CD4-positive, alpha-beta memory T cell (primary cell): ENCODE measurements around the gene MED22. TPM values are rescaled to one million over a fixed set of nuclear protein-coding genes. Genes with fewer than 3 reads are reported as not detected.

ENCODE experiments used
- CTCF ChIA-PET: fragments of 350-600 bp; sonication (Branson Sonifier 250); formaldehyde crosslinking; loops from one replicate; lab custom pipeline; 2021; ENCODE audit warnings: inconsistent platforms; ENCODE audit not compliant: partially characterized antibody; lab: Charles Lee
- POLR2A ChIA-PET: fragments of 350-600 bp; sonication (Branson Sonifier 250); formaldehyde crosslinking; loops from one replicate; lab custom pipeline; 2021; ENCODE audit not compliant: partially characterized antibody; lab: Charles Lee
- DNase-seq, 5 donors: peaks; one replicate each; pipeline versions ENCODE4 v3.0.0 to v3.0.0-alpha.2; 2020 to 2022; ENCODE audit warnings: mixed read lengths in 1 of 5
- H3K27ac ChIP-seq: one replicate; pipeline ENCODE4 v1.7.0; 2013; ENCODE audit warnings: low read depth, low read length
- H3K27me3 ChIP-seq: 2 replicates; pipeline ENCODE4 v1.7.0; 2013; ENCODE audit warnings: mild to moderate bottlenecking, low read length, moderate library complexity; ENCODE audit not compliant: insufficient read depth
- H3K36me3 ChIP-seq: 2 replicates; pipeline ENCODE4 v1.7.0; 2013; ENCODE audit warnings: mild to moderate bottlenecking, low read length, moderate library complexity; ENCODE audit not compliant: insufficient read depth
- H3K4me1 ChIP-seq: 2 replicates; pipeline ENCODE4 v1.7.0; 2013; ENCODE audit warnings: mild to moderate bottlenecking, low read length, moderate library complexity; ENCODE audit not compliant: insufficient read depth
- H3K4me3 ChIP-seq, 2 donors: one replicate each; pipeline ENCODE4 v1.7.0; 2013; ENCODE audit warnings: low read length in 2 of 2, mild to moderate bottlenecking in 1 of 2
- H3K9me3 ChIP-seq, 2 donors: one replicate each; pipeline ENCODE4 v1.7.0; 2013; ENCODE audit warnings: low read length in 2 of 2, control low read depth in 1 of 2; ENCODE audit not compliant: control insufficient read depth in 1 of 2
- H3K27ac Mint-ChIP-seq, 7 donors: one replicate each; pipeline ENCODE4 v1.8.0; 2020 to 2021; ENCODE audit warnings: mixed read lengths in 7 of 7, mild to moderate bottlenecking in 6 of 7, inconsistent platforms in 3 of 7, moderate library complexity in 3 of 7
- H3K27me3 Mint-ChIP-seq, 2 donors: one replicate each; pipeline ENCODE4 v1.8.0; 2020 to 2021; ENCODE audit warnings: mixed read lengths in 2 of 2
- H3K36me3 Mint-ChIP-seq, 2 donors: one replicate each; pipeline ENCODE4 v1.8.0; 2020 to 2021; ENCODE audit warnings: mixed read lengths in 2 of 2, inconsistent platforms in 1 of 2, mild to moderate bottlenecking in 1 of 2
- H3K4me1 Mint-ChIP-seq, 4 donors: one replicate each; pipeline ENCODE4 v1.8.0; 2020 to 2021; ENCODE audit warnings: mixed read lengths in 4 of 4, mild to moderate bottlenecking in 1 of 4
- H3K4me3 Mint-ChIP-seq, 8 donors: one replicate each; pipeline ENCODE4 v1.8.0; 2020 to 2021; ENCODE audit warnings: mixed read lengths in 8 of 8, mild to moderate bottlenecking in 7 of 8, moderate library complexity in 6 of 8, inconsistent platforms in 3 of 8
- H3K9me3 Mint-ChIP-seq, 8 donors: one replicate each; pipeline ENCODE4 v1.8.0; 2020 to 2021; ENCODE audit warnings: mixed read lengths in 8 of 8, mild to moderate bottlenecking in 5 of 8, inconsistent platforms in 3 of 8, moderate library complexity in 1 of 8
- intact Hi-C: fragments of 100-400 bp; cut with micrococcal nuclease; formaldehyde crosslinking; loops from one replicate; pipeline ENCODE4 v1.15.1; 2023
- polyA plus RNA-seq, 2 donors: library from polyadenylated mRNA; unstranded; fragments of 300-500 nt; fragmentation: Illumina TruSeq; gene quantifications; one replicate each; pipeline ENCODE4 v1.2.3, GENCODE V29; 2021
- total RNA-seq, 2 experiments: library from RNA; stranded (reverse); gene quantifications; one replicate each; pipeline ENCODE4 v1.2.3, GENCODE V29; 2021

Gene MED22
- total and polyA plus RNA-seq, 4 experiments from 2014 or later = 8.1 to 42.8 (median 28.1) TPM

DNA sequence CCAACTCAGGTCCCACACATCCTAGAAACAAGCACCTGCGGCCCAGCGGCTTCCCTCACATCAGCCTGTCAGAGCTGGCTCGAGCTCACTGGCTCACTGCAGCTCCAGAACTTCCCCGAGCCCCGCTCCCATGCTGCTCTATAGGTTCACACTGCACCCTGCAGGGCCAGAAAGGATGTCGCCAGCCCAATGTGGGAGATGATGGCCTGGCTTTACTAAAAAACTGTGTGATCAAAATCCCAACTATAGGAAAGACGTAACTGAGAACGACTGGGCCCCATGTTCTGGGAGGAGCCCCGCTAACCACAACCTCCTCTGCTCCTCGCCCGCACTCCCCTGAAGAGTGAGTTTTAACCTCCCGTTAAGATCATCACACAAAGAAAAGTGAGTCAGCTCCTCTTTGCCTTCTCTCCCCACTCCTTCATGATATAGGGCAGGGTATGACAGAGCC lies 23.4 kb upstream of the MED22 start:
- peaks cover 85% of the 10 kb centered on the region for H3K4me1 ChIP-seq
- peak; percentile 64 to 92 (median 71) for DNase-seq

GRCh38 chr9:133370685-133371084 lies 22.8 kb upstream of the MED22 start:
- H3K4me3 Mint-ChIP-seq = peak overlapping the region; percentile 65 to 88 (median 81)
- peaks cover 13 to 46% of the 10 kb centered on the region in 2 donors for H3K36me3 Mint-ChIP-seq

More for the DNA sequence above, 23.4 kb upstream of the MED22 start:
- ChIA-PET CTCF (interaction anchor here (0.6 to 5.5 kb wide), 17 partner anchors 9 to 349 kb away, joined by 3 to 52 read pairs (median 4); partner anchors contain the start of genes MED22, RPL7A, SURF1 and SURF2), POLR2A (interaction anchor here (0.6 to 18.7 kb wide), 15 partner anchors 9 to 341 kb away, joined by 3 to 437 read pairs (median 5); partner anchors contain the start of genes CACFD1, GTF3C5, MED22 and REXO4)
- intact Hi-C loops = loop anchor here (1.0 kb wide), 3 partner anchors 15 to 186 kb away; partner anchors contain the start of genes MED22, RPL7A, SURF1 and SURF2
- Mint-ChIP-seq H3K27ac (peak overlapping the region; percentile 82 to 99 (median 96)), H3K27me3 (no peaks in the 10 kb centered on the region), H3K9me3 (no peaks in the 10 kb centered on the region), H3K36me3 (peaks cover 7 to 40% of the 10 kb centered on the region in 2 donors), H3K4me1 (peaks cover 54 to 82% (median 65%) of the 10 kb centered on the region in 4 donors), H3K4me3 (peak overlapping the region; percentile 65 to 88 (median 81))
- Histone ChIP-seq H3K9me3 (no peaks in the 10 kb centered on the region), H3K27me3 (no peaks in the 10 kb centered on the region), H3K36me3 (peaks cover 33% of the 10 kb centered on the region), H3K27ac (peak overlapping the region; percentile 85), H3K4me3 (peak overlapping the region; percentile 41 to 43)

DNA sequence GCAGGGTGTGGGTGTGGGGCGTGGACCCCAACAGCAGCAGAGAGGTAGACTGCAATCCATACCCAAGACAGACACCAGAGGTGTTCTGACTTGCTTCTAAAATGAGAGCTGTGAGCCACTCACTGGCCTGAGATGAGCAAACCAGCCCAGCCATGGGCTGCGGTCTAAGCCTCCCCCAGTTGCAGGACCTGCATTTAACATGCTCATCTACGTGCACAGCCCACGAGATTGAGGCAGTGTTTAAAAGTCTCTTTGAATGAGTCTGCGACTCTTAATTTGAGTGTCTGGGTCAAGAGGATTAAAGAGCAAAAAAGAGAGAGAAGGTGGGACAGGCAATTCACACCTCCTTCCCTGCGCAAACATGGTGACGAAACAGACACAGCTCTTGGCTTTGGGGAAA lies 22.0 kb upstream of the MED22 start:
- ChIA-PET POLR2A (interaction anchor here (1.1 to 18.7 kb wide), 4 partner anchors 18 to 89 kb away, joined by 4 to 437 read pairs (median 6); partner anchors contain the start of genes CACFD1, MED22, REXO4 and RPL7A), CTCF (interaction anchor here (1.6 to 5.2 kb wide), 4 partner anchors 10 to 183 kb away, joined by 9 to 52 read pairs (median 18); partner anchors contain the start of genes MED22 and RPL7A)
- H3K27me3 ChIP-seq = no peaks in the 10 kb centered on the region
- intact Hi-C loops = no loop called here
- H3K27ac Mint-ChIP-seq = peak overlapping the region; percentile 82 to 99 (median 96)
- no peaks in the 10 kb centered on the region for H3K9me3 ChIP-seq
- DNase-seq = peak in 1 of 5 donors; percentile 39
- H3K4me3 Mint-ChIP-seq = peak overlapping the region; percentile 65 to 88 (median 81)
- H3K4me1 ChIP-seq = peaks cover 82% of the 10 kb centered on the region
- H3K9me3 Mint-ChIP-seq = no peaks in the 10 kb centered on the region
- no peaks in the 10 kb centered on the region for H3K27me3 Mint-ChIP-seq
- H3K27ac ChIP-seq = peak overlapping the region; percentile 85
- H3K4me1 Mint-ChIP-seq = peaks cover 55 to 85% (median 63%) of the 10 kb centered on the region in 4 donors
- peaks cover 47% of the 10 kb centered on the region for H3K36me3 ChIP-seq
- H3K36me3 Mint-ChIP-seq = peaks cover 18 to 52% of the 10 kb centered on the region in 2 donors
- peak overlapping the region; percentile 41 to 43 for H3K4me3 ChIP-seq

More at GRCh38 chr9:133370685-133371084, 22.8 kb upstream of the MED22 start:
- Histone ChIP-seq H3K9me3 (no peaks in the 10 kb centered on the region), H3K27me3 (no peaks in the 10 kb centered on the region), H3K4me1 (peaks cover 85% of the 10 kb centered on the region), H3K4me3 (peak overlapping the region; percentile 41 to 43), H3K27ac (peak overlapping the region; percentile 85), H3K36me3 (peaks cover 39% of the 10 kb centered on the region)
- Mint-ChIP-seq H3K27ac (peak overlapping the region; percentile 82 to 99 (median 96)), H3K4me1 (peaks cover 57 to 87% (median 65%) of the 10 kb centered on the region in 4 donors), H3K27me3 (no peaks in the 10 kb centered on the region), H3K9me3 (no peaks in the 10 kb centered on the region)
- intact Hi-C loops = loop anchor here (1.0 kb wide), 3 partner anchors 14 to 185 kb away; partner anchors contain the start of genes MED22, RPL7A, SURF1 and SURF2
- ChIA-PET CTCF (interaction anchor here (0.6 to 5.5 kb wide), 16 partner anchors 11 to 349 kb away, joined by 3 to 52 read pairs (median 6); partner anchors contain the start of genes MED22, RPL7A, SURF1 and SURF2), POLR2A (interaction anchor here (0.6 to 18.7 kb wide), 12 partner anchors 8 to 340 kb away, joined by 3 to 437 read pairs (median 5); partner anchors contain the start of genes CACFD1, GTF3C5, MED22 and REXO4)
- DNase-seq = peak; percentile 58 to 86 (median 67)

DNA sequence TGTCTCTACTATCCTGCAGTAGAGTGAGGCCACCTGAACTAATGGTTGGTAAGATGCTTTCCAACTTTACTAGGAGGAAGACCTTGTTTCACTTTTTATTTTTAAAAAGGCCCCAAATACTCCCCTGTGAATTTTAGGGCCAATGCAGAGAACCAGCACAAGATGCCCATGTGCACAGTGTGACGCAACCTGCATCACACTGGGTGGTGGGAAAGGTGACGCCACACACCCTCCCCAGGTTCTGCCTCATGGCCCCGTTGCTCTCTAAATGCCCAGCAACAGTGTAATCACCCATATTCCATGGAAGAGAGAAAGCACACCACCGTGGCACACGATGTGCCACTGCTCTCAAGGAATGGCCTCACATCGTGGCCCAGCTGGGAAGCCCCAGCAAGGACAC lies 21.5 kb upstream of the MED22 start:
- ChIA-PET POLR2A (interaction anchor here (18.7 kb wide), 1 partner anchor 17 kb away, joined by 437 read pairs; the partner anchor contains the start of genes MED22, RPL7A, SURF1 and SURF2), CTCF (interaction anchor here (1.0 to 3.6 kb wide), 4 partner anchors 10 to 21 kb away, joined by 3 to 20 read pairs (median 12); partner anchors contain the start of genes MED22 and RPL7A)
- Mint-ChIP-seq H3K36me3 (peaks cover 20 to 51% of the 10 kb centered on the region in 2 donors), H3K4me1 (peaks cover 51 to 80% (median 58%) of the 10 kb centered on the region in 4 donors), H3K27me3 (no peaks in the 10 kb centered on the region), H3K4me3 (peak overlapping the region; percentile 65 to 88 (median 81)), H3K27ac (peak overlapping the region; percentile 82 to 99 (median 96)), H3K9me3 (no peaks in the 10 kb centered on the region)
- intact Hi-C loops = no loop called here
- Histone ChIP-seq H3K36me3 (peaks cover 50% of the 10 kb centered on the region), H3K27ac (peak overlapping the region; percentile 85), H3K27me3 (no peaks in the 10 kb centered on the region), H3K4me1 (peaks cover 80% of the 10 kb centered on the region), H3K4me3 (peak overlapping the region in 1 of 2 donors; percentile 41), H3K9me3 (no peaks in the 10 kb centered on the region)
- DNase-seq = peak in 1 of 5 donors; percentile 35

GRCh38 chr9:133368249-133368881 lies 20.4 kb upstream of the MED22 start:
- POLR2A ChIA-PET = interaction anchor here (18.7 kb wide), 1 partner anchor 16 kb away, joined by 437 read pairs; the partner anchor contains the start of genes MED22, RPL7A, SURF1 and SURF2
- H3K36me3 Mint-ChIP-seq = peaks cover 24 to 58% of the 10 kb centered on the region in 2 donors

DNA sequence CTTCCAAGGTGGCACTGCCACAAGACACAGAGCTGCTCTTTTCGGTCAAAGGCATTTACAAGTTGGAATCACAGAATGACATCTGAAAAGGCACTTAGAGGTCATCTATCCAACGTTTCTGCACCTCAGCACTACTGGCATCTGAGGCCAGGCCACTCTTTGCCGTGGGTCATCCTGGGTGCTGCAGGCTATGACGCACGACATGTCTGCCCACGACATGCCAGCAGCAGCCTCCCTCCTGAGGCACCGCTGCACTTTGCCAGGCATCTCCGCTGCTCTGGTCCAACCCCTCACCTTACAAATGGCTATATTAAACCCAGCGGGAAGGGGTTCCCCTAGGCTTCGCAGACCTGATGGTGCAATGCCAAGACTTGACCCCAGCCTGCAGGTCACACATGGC lies 19.8 kb upstream of the MED22 start:
- Histone ChIP-seq H3K4me3 (no peak overlapping the region), H3K27ac (peak overlapping the region; percentile 13), H3K36me3 (peaks cover 62% of the 10 kb centered on the region), H3K4me1 (peaks cover 65% of the 10 kb centered on the region), H3K27me3 (no peaks in the 10 kb centered on the region), H3K9me3 (no peaks in the 10 kb centered on the region)
- intact Hi-C loops = no loop called here
- ChIA-PET CTCF (interaction anchor here (2.5 to 2.9 kb wide), 2 partner anchors 17 to 181 kb away, joined by 7 to 12 read pairs; no protein-coding TSS in a partner anchor), POLR2A (interaction anchor here (18.7 kb wide), 1 partner anchor 15 kb away, joined by 437 read pairs; the partner anchor contains the start of genes MED22, RPL7A, SURF1 and SURF2)
- peak overlapping the region in 3 of 7 donors; percentile 29 to 82 (median 42) for H3K27ac Mint-ChIP-seq
- peak in 1 of 5 donors; percentile 1 for DNase-seq
- peaks cover 46 to 72% (median 49%) of the 10 kb centered on the region in 4 donors for H3K4me1 Mint-ChIP-seq
- H3K9me3 Mint-ChIP-seq = no peaks in the 10 kb centered on the region
- H3K4me3 Mint-ChIP-seq = no peak overlapping the region
- peaks cover 28 to 63% of the 10 kb centered on the region in 2 donors for H3K36me3 Mint-ChIP-seq
- no peaks in the 10 kb centered on the region for H3K27me3 Mint-ChIP-seq

More at GRCh38 chr9:133368249-133368881, 20.4 kb upstream of the MED22 start:
- peak in 1 of 5 donors; percentile 13 for DNase-seq
- peaks cover 49 to 78% (median 51%) of the 10 kb centered on the region in 4 donors for H3K4me1 Mint-ChIP-seq
- CTCF ChIA-PET = interaction anchor here (2.5 kb wide), 1 partner anchor 182 kb away, joined by 12 read pairs; no protein-coding TSS in a partner anchor
- Histone ChIP-seq H3K36me3 (peaks cover 60% of the 10 kb centered on the region), H3K27ac (peak overlapping the region; percentile 85), H3K9me3 (no peaks in the 10 kb centered on the region), H3K4me3 (no peak overlapping the region), H3K27me3 (no peaks in the 10 kb centered on the region), H3K4me1 (peaks cover 70% of the 10 kb centered on the region)
- H3K27me3 Mint-ChIP-seq = no peaks in the 10 kb centered on the region
- intact Hi-C loops = no loop called here
- H3K27ac Mint-ChIP-seq = peak overlapping the region; percentile 81 to 99 (median 96)
- H3K9me3 Mint-ChIP-seq = no peaks in the 10 kb centered on the region
- peak overlapping the region; percentile 53 to 88 (median 67) for H3K4me3 Mint-ChIP-seq
